HG03175 (cell line): ENCODE measurements around the gene ARHGEF19.

Experiments used
- ATAC-seq: cut with Tn5 transposase; IDR thresholded peaks from one replicate; pipeline ENCODE4 v1.9.1; 2021; ENCODE audit warnings: mild to moderate bottlenecking, moderate library complexity; ENCODE audit not compliant: unreplicated experiment

Gene ARHGEF19

GRCh38 chr1:16184557-16185303, 27.7 kb downstream of the ARHGEF19 start:
- no peak for ATAC-seq

GRCh38 chr1:16183765-16184556, 28.5 kb downstream of the ARHGEF19 start:
- no peak for ATAC-seq

GRCh38 chr1:16183179-16183578, 29.3 kb downstream of the ARHGEF19 start:
- ATAC-seq, result no peak

GRCh38 chr1:16181887-16182719, 30.3 kb downstream of the ARHGEF19 start:
- ATAC-seq, result no peak

GRCh38 chr1:16180291-16180824, 32.1 kb downstream of the ARHGEF19 start:
- no peak for ATAC-seq

GRCh38 chr1:16178596-16179497, 33.6 kb downstream of the ARHGEF19 start:
- no peak for ATAC-seq

GRCh38 chr1:16177306-16177705, 35.1 kb downstream of the ARHGEF19 start:
- no peak for ATAC-seq

- no peak for ATAC-seq
These were observed 35.8 kb downstream of the ARHGEF19 start for GRCh38 chr1:16176653-16177052.

GRCh38 chr1:16175610-16176553, 36.6 kb downstream of the ARHGEF19 start:
- ATAC-seq, result no peak

GRCh38 chr1:16174886-16175598, 37.4 kb downstream of the ARHGEF19 start:
- ATAC-seq, result no peak

GRCh38 chr1:16174261-16174868, 38.1 kb downstream of the ARHGEF19 start:
- no peak for ATAC-seq

- ATAC-seq, result no peak
These were observed 38.8 kb downstream of the ARHGEF19 start for GRCh38 chr1:16173447-16174260.

GRCh38 chr1:16172964-16173446, 39.4 kb downstream of the ARHGEF19 start:
- ATAC-seq, result no peak

GRCh38 chr1:16172218-16172830, 40.1 kb downstream of the ARHGEF19 start:
- no peak for ATAC-seq

- no peak for ATAC-seq
These were observed 40.9 kb downstream of the ARHGEF19 start for GRCh38 chr1:16171314-16172151.

- no peak for ATAC-seq
These were observed 42.2 kb downstream of the ARHGEF19 start for GRCh38 chr1:16170283-16170673.
